ENCODE results near the gene CENPP. TPM values are rescaled to one million over a fixed set of nuclear protein-coding genes. Genes with fewer than 3 reads are reported as not detected.

The CENPP gene
- polyA plus RNA-seq, 2 of the 4 experiments (the other 2 are of a cell fraction), result 7.2 to 13.4 TPM

GRCh38 chr9:92632641-92633040 is 306.9 kb downstream of the CENPP start:
- Histone ChIP-seq H3K4me2 (no peak overlapping the region), H3K4me3 (no peak overlapping the region), H3K9me3 (no peaks in the 10 kb centered on the region), H3K4me1 (no peaks in the 10 kb centered on the region), H3K27ac (no peak overlapping the region)
- ChIA-PET CTCF (interaction anchor here (0.9 to 7.4 kb wide), 4 partner anchors 12 to 495 kb away, joined by 3 to 129 read pairs (median 13); no protein-coding TSS in a partner anchor), POLR2A (no interaction called here)
- DNase-seq (ENCODE audit: low read depth in 1 of 2, low spot score in 1 of 2), result no peak
- no peak for FAIRE-seq
- WGBS (ENCODE audit: missing lambda C conversion rate), result 99% methylated on average over 5 of the region's 5 CpGs
- TF ChIP-seq HOXB13 (CRISPR knock-in tag; IDR thresholded peaks at IDR 0.05; ENCODE audit: low read depth) (no peak), CHD2 (IDR thresholded peaks at IDR 0.05; ENCODE audit: low read length, partially characterized antibody) (no peak), RFX5 (IDR thresholded peaks at IDR 0.05) (no peak), HDAC2 (IDR thresholded peaks at IDR 0.05) (no peak), CBX2 (IDR thresholded peaks at IDR 0.05; ENCODE audit: borderline replicate concordance, low read depth) (no peak), HOXB5 (CRISPR knock-in tag; IDR thresholded peaks at IDR 0.05) (no peak), ATOH8 (CRISPR knock-in tag; IDR thresholded peaks at IDR 0.05; ENCODE audit: low read depth) (no peak), NFE2L2 (conservative IDR thresholded peaks at IDR 0.05; ENCODE audit: low read length) (no peak), CEBPB (IDR thresholded peaks at IDR 0.05) (no peak)
- ATAC-seq, result no peak

GRCh38 chr9:92633614-92634278 is 308.0 kb downstream of the CENPP start:
- Histone ChIP-seq H3K4me2 (no peak overlapping the region), H3K27ac (no peak overlapping the region), H3K9me3 (no peaks in the 10 kb centered on the region), H3K4me3 (no peak overlapping the region), H3K4me1 (no peaks in the 10 kb centered on the region)
- ChIA-PET POLR2A (no interaction called here), CTCF (interaction anchor here (0.6 to 7.4 kb wide), 42 partner anchors 10 to 1718 kb away, joined by 3 to 129 read pairs (median 4); partner anchors contain the start of genes CENPP and IPPK)
- DNase-seq (ENCODE audit: low read depth in 1 of 2, low spot score in 1 of 2) (no peak), FAIRE-seq (no peak), ATAC-seq (no peak)
- WGBS (ENCODE audit: missing lambda C conversion rate), result 87% methylated on average over 9 of the region's 9 CpGs
- TF ChIP-seq SREBF2 (IDR thresholded peaks at IDR 0.05) (no peak), E2F6 (IDR thresholded peaks at IDR 0.05; ENCODE audit: borderline replicate concordance, low read depth) (no peak), ZSCAN20 (CRISPR knock-in tag; IDR thresholded peaks at IDR 0.05) (no peak), REST (IDR thresholded peaks at IDR 0.05) (no peak), RARB (CRISPR knock-in tag; IDR thresholded peaks at IDR 0.05) (no peak), FOSL2 (IDR thresholded peaks at IDR 0.05) (no peak), FOSL2 (CRISPR knock-in tag; IDR thresholded peaks at IDR 0.05) (no peak), CHD2 (IDR thresholded peaks at IDR 0.05; ENCODE audit: low read length, partially characterized antibody) (no peak), USF2 (IDR thresholded peaks at IDR 0.05) (no peak), MAFK (IDR thresholded peaks at IDR 0.05; ENCODE audit: partially characterized antibody) (no peak), JUN (IDR thresholded peaks at IDR 0.05) (no peak), MAZ (IDR thresholded peaks at IDR 0.05; ENCODE audit: borderline replicate concordance, low read depth, low read length) (no peak), HES2 (IDR thresholded peaks at IDR 0.05) (no peak)

Data from A549 (cell line).